Umbilical cord (tissue), 2 donors: ENCODE measurements around the gene CYSRT1. TPM values are rescaled to one million over a fixed set of nuclear protein-coding genes. Genes with fewer than 3 reads are reported as not detected.

Experiments
- DNase-seq: peaks from one replicate; pipeline ENCODE4 v3.0.0-alpha.2; 2015; ENCODE audit warnings: low spot score
- total RNA-seq: library from RNA; depleted of rRNA; stranded (reverse); fragments of >200 nt; gene quantifications from one replicate; pipeline ENCODE4 v1.2.3, GENCODE V29; 2014; ENCODE audit warnings: low replicate concordance; ENCODE audit not compliant: insufficient read depth

The CYSRT1 gene
- total RNA-seq: 0.96 TPM

- DNase-seq: no peak
Measured at GRCh38 chr9:137224830-137225694, at the start of gene CYSRT1. Gene CYSRT1 (plus strand): TSS chr9:137225174. CDS start chr9:137225622, 448 bp downstream.

GRCh38 chr9:137175345-137175961, 49.5 kb upstream of the CYSRT1 start:
- DNase-seq: no peak

GRCh38 chr9:137176302-137177182, 48.4 kb upstream of the CYSRT1 start:
- DNase-seq: no peak

- no peak for DNase-seq
Measured at GRCh38 chr9:137178201-137178938, 46.6 kb upstream of the CYSRT1 start.

- DNase-seq: no peak
Measured at GRCh38 chr9:137178939-137179630, 45.9 kb upstream of the CYSRT1 start.

GRCh38 chr9:137179761-137180160, 45.2 kb upstream of the CYSRT1 start:
- no peak for DNase-seq

- DNase-seq: no peak
Measured at GRCh38 chr9:137180491-137180890, 44.5 kb upstream of the CYSRT1 start.

- no peak for DNase-seq
Measured at GRCh38 chr9:137181680-137182079, 43.3 kb upstream of the CYSRT1 start.

- no peak for DNase-seq
Measured at GRCh38 chr9:137182836-137183235, 42.1 kb upstream of the CYSRT1 start.

GRCh38 chr9:137183980-137184595, 40.9 kb upstream of the CYSRT1 start:
- DNase-seq: no peak

- no peak for DNase-seq
Measured at GRCh38 chr9:137184881-137185660, 39.9 kb upstream of the CYSRT1 start.

- no peak for DNase-seq
Measured at GRCh38 chr9:137185921-137186320, 39.1 kb upstream of the CYSRT1 start.

GRCh38 chr9:137186385-137186784, 38.6 kb upstream of the CYSRT1 start:
- DNase-seq: no peak

GRCh38 chr9:137187386-137187785, 37.6 kb upstream of the CYSRT1 start:
- no peak for DNase-seq

- no peak for DNase-seq
Measured at GRCh38 chr9:137188086-137188489, 36.9 kb upstream of the CYSRT1 start.

- DNase-seq: peak; percentile 96
Measured at GRCh38 chr9:137188490-137189296, 36.3 kb upstream of the CYSRT1 start, which contains the start of the genes ANAPC2 and SSNA1. Gene ANAPC2 (minus strand): TSS chr9:137188560. CDS start chr9:137188532, 28 bp downstream. Gene SSNA1 (plus strand): TSS chr9:137188676. CDS start chr9:137188727, 51 bp downstream.

GRCh38 chr9:137189297-137190295, 35.4 kb upstream of the CYSRT1 start:
- no peak for DNase-seq
